Erythroblast (primary cell): ENCODE measurements around the gene CIZ1.

ENCODE experiments used
- GATA1 ChIP-seq: IDR thresholded peaks from 2 replicates; pipeline ENCODE4 v1.6.1; 2011; ENCODE audit warnings: low read depth, mild to moderate bottlenecking, control low read depth, low read length, moderate library complexity
- POLR2A ChIP-seq: IDR thresholded peaks from 2 replicates; pipeline ENCODE4 v1.6.1; 2011; ENCODE audit warnings: mild to moderate bottlenecking, low read length

- TF ChIP-seq POLR2A (no peak), GATA1 (no peak)
These were observed 24.4 kb upstream of the CIZ1 start for GRCh38 chr9:128215491-128216409.
